ENCODE measurements around the gene SAMD9L.

Gene SAMD9L

GRCh38 chr7:93108003-93108402 is 40.2 kb downstream of the SAMD9L start:
- H2AFZ ChIP-seq (ENCODE audit: low read depth, low read length, severe bottlenecking), result no peak overlapping the region
- H3K9ac ChIP-seq (ENCODE audit: low read length), result no peak overlapping the region
- no peak overlapping the region for H3K27ac ChIP-seq (ENCODE audit: low read depth, low read length)
- no peak overlapping the region for H3K4me3 ChIP-seq (ENCODE audit: insufficient read depth, low read length, poor library complexity, severe bottlenecking)
- H3K9me2 ChIP-seq (replicated peaks; ENCODE audit: insufficient read depth, low read length), result no peaks in the 10 kb centered on the region
- peaks cover 4% of the 10 kb centered on the region; the same call in 1 of the 2 replicates for H3K9me3 ChIP-seq (ENCODE audit: insufficient read depth, low read length)
- no peaks in the 10 kb centered on the region for H3K79me2 ChIP-seq (ENCODE audit: insufficient read depth, low read length)
- H3K27me3 ChIP-seq (ENCODE audit: low read length), result no peaks in the 10 kb centered on the region
- TF ChIP-seq CTCF (IDR thresholded peaks at IDR 0.05; ENCODE audit: insufficient read depth, low read length, poor library complexity, severe bottlenecking), result no peak
- no peak for TF ChIP-seq EZH2phosphoT487 (conservative IDR thresholded peaks at IDR 0.05; ENCODE audit: low read length)
- H3K4me2 ChIP-seq (ENCODE audit: low read depth, low read length, poor library complexity, severe bottlenecking), result no peak overlapping the region
- H3K36me3 ChIP-seq (ENCODE audit: low read length), result peaks cover 26% of the 10 kb centered on the region
- no peaks in the 10 kb centered on the region for H3F3A ChIP-seq (ENCODE audit: insufficient read depth)
- H4K20me1 ChIP-seq (ENCODE audit: low read depth, low read length), result no peaks in the 10 kb centered on the region

GRCh38 chr7:93097388-93097787 is 50.8 kb downstream of the SAMD9L start:
- H3K9ac ChIP-seq (ENCODE audit: low read length), result no peak overlapping the region
- no peaks in the 10 kb centered on the region for H3K36me3 ChIP-seq (ENCODE audit: low read length)
- TF ChIP-seq EZH2phosphoT487 (conservative IDR thresholded peaks at IDR 0.05; ENCODE audit: low read length), result no peak
- no peak for TF ChIP-seq CTCF (IDR thresholded peaks at IDR 0.05; ENCODE audit: insufficient read depth, low read length, poor library complexity, severe bottlenecking)

DNA sequence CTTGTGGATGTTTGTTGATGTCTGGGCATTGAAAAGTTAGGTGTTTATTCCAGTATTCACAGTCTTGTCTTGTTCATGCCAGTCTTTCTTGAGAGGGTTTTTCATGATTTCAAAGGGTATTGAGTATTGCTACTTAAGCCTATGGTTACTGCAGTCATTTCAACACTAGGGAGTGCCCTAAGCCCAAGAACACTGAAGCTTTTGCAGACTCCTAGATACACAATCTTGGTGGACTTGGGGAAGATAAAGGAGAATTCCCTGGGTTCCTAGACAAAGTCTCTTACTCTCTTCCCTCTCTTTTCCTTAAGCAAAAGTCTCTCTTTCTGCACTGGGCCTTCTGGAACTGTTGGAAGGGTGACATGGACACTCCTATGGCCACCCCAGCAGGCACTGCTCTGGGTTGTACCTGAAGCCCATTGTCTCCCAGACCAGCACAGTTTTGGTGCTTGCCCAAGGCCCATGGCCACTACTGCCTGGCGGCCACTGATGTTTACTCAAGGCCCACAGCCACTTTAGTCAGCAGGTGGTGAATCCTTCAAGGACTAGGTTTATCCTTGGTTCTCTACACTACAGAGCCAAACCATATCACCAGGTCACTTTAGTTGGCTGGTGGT is 55.3 kb downstream of the SAMD9L start:
- no peak overlapping the region for H3K4me2 ChIP-seq (ENCODE audit: low read depth, low read length, poor library complexity, severe bottlenecking)
- H3K36me3 ChIP-seq (ENCODE audit: low read length), result no peaks in the 10 kb centered on the region
- no peaks in the 10 kb centered on the region for H3K9me3 ChIP-seq (ENCODE audit: insufficient read depth, low read length)
- no peaks in the 10 kb centered on the region for H3K27me3 ChIP-seq (ENCODE audit: low read length)
- H3K79me2 ChIP-seq (ENCODE audit: insufficient read depth, low read length), result no peaks in the 10 kb centered on the region
- H3K9ac ChIP-seq (ENCODE audit: low read length), result no peak overlapping the region
- no peak overlapping the region for H2AFZ ChIP-seq (ENCODE audit: low read depth, low read length, severe bottlenecking)
- H3K9me2 ChIP-seq (replicated peaks; ENCODE audit: insufficient read depth, low read length), result no peaks in the 10 kb centered on the region
- H4K20me1 ChIP-seq (ENCODE audit: low read depth, low read length), result no peaks in the 10 kb centered on the region
- TF ChIP-seq CTCF (IDR thresholded peaks at IDR 0.05; ENCODE audit: insufficient read depth, low read length, poor library complexity, severe bottlenecking), result peak; percentile 35
- no peak for TF ChIP-seq EZH2phosphoT487 (conservative IDR thresholded peaks at IDR 0.05; ENCODE audit: low read length)
- H3K27ac ChIP-seq (ENCODE audit: low read depth, low read length), result no peak overlapping the region
- H3F3A ChIP-seq (ENCODE audit: insufficient read depth), result no peaks in the 10 kb centered on the region
- no peak overlapping the region for H3K4me3 ChIP-seq (ENCODE audit: insufficient read depth, low read length, poor library complexity, severe bottlenecking)

More at GRCh38 chr7:93097388-93097787, 50.8 kb downstream of the SAMD9L start:
- Histone ChIP-seq H3K4me2 (ENCODE audit: low read depth, low read length, poor library complexity, severe bottlenecking) (no peak overlapping the region), H3K79me2 (ENCODE audit: insufficient read depth, low read length) (no peaks in the 10 kb centered on the region), H3K4me3 (ENCODE audit: insufficient read depth, low read length, poor library complexity, severe bottlenecking) (no peak overlapping the region), H3K27me3 (ENCODE audit: low read length) (no peaks in the 10 kb centered on the region), H3K9me2 (replicated peaks; ENCODE audit: insufficient read depth, low read length) (no peaks in the 10 kb centered on the region), H4K20me1 (ENCODE audit: low read depth, low read length) (no peaks in the 10 kb centered on the region), H3K9me3 (ENCODE audit: insufficient read depth, low read length) (peaks cover 1% of the 10 kb centered on the region; the same call in 1 of the 2 replicates), H3K27ac (ENCODE audit: low read depth, low read length) (no peak overlapping the region), H3F3A (ENCODE audit: insufficient read depth) (no peaks in the 10 kb centered on the region), H2AFZ (ENCODE audit: low read depth, low read length, severe bottlenecking) (no peak overlapping the region)
